ENCODE results near the gene SCNN1B.

GRCh38 chr16:23319861-23320615 is 17.9 kb downstream of the SCNN1B start:
- no peak for TF ChIP-seq CTCF (IDR thresholded peaks at IDR 0.05; ENCODE audit: insufficient read depth, low read length)
- TF ChIP-seq REST (IDR thresholded peaks at IDR 0.05; ENCODE audit: insufficient replicate concordance, low read depth), result no peak
- TF ChIP-seq POLR2AphosphoS5 (IDR thresholded peaks at IDR 0.05; ENCODE audit: low read depth), result no peak
- TF ChIP-seq SPI1 (IDR thresholded peaks at IDR 0.05; ENCODE audit: borderline replicate concordance, low read depth), result no peak
- no peak for TF ChIP-seq GABPA (IDR thresholded peaks at IDR 0.05; ENCODE audit: low read depth)
